Sigmoid colon (tissue), 7 donors: ENCODE measurements around the gene NDUFS8. TPM values are rescaled to one million over a fixed set of nuclear protein-coding genes. Genes with fewer than 3 reads are reported as not detected.

Source experiments
- DNase-seq: peaks from one replicate; pipeline ENCODE4 v3.0.0-alpha.2; 2019
- H3K27ac ChIP-seq, 4 donors: fragments of 200-600 bp; sonication (generic); one replicate each; pipeline ENCODE4 v1.5.1; 2016 to 2019; ENCODE audit warnings: mild to moderate bottlenecking in 1 of 4
- H3K27me3 ChIP-seq, 3 donors: fragments of 200-600 bp; sonication (generic); one replicate each; pipeline ENCODE4 v1.5.1; 2019; ENCODE audit warnings: mild to moderate bottlenecking in 1 of 3
- H3K36me3 ChIP-seq, 4 donors: fragments of 200-600 bp; sonication (generic); one replicate each; pipeline ENCODE4 v1.5.1; 2016 to 2019
- H3K4me1 ChIP-seq, 4 donors: fragments of 200-600 bp; sonication (generic); one replicate each; pipeline ENCODE4 v1.5.1; 2017 to 2019
- H3K4me3 ChIP-seq, 4 donors: fragments of 200-600 bp; sonication (generic); one replicate each; pipeline ENCODE4 v1.5.1; 2017 to 2019; ENCODE audit warnings: mild to moderate bottlenecking in 2 of 4, moderate library complexity in 1 of 4
- H3K9me3 ChIP-seq, 4 donors: fragments of 200-600 bp in 3 of 4; sonication (generic) in 3 of 4; one replicate each; pipeline versions ENCODE4 v1.5.1 to v1.6.1; 2013 to 2019
- EP300 ChIP-seq, 4 donors: sonication (generic); formaldehyde crosslinking; IDR thresholded peaks; one replicate each; pipeline ENCODE4 v1.6.1; 2017; ENCODE audit warnings: antibody characterized with exemption in 4 of 4
- POLR2A ChIP-seq, 2 donors: fragments of 450-650 bp; IDR thresholded peaks; one replicate each; pipeline ENCODE4 v1.6.1; 2016; ENCODE audit warnings: antibody characterized with exemption in 2 of 2, mild to moderate bottlenecking in 2 of 2, moderate library complexity in 2 of 2
- POLR2AphosphoS5 ChIP-seq, 4 donors: sonication (generic); formaldehyde crosslinking; IDR thresholded peaks; one replicate each; pipeline ENCODE4 v1.6.1; 2017; ENCODE audit warnings: antibody characterized with exemption in 4 of 4
- WGBS, 2 donors: extraction: QIAGEN DNeasy Blood & Tissue Kit; methylation state at CpG; one replicate each; pipeline ENCODE4 v1.1.7; 2013; 5-methylcytosine and 5-hydroxymethylcytosine counted together
- intact Hi-C: fragments of 100-400 bp; cut with DNase I; formaldehyde crosslinking; loops from one replicate; pipeline ENCODE4 v1.15.1; 2023
- polyA plus RNA-seq, 3 donors: library from polyadenylated mRNA; stranded (reverse); fragments of 200-250 nt; gene quantifications; one replicate each; pipeline ENCODE4 v1.2.3, GENCODE V29; 2013
- total RNA-seq, 4 donors: library from RNA; depleted of rRNA; stranded (reverse); fragments of >200 nt; gene quantifications; one replicate each; pipeline ENCODE4 v1.1.0, GENCODE V29; 2016
- TF ChIP-seq, protein P1 (sequence below), 4 experiments: fragments of 450-650 bp in 3 of 4; fragments of 200-600 bp in 1 of 4; IDR thresholded peaks; one replicate each; pipeline ENCODE4 v1.5.1; 2016 to 2019; ENCODE audit warnings: antibody characterized with exemption in 4 of 4, mild to moderate bottlenecking in 3 of 4, moderate library complexity in 2 of 4
- donor health status: healthy with polysubstance abuse.
- donor health status: Bipolar disorder and iron deficiency.
- donor health status: healthy.

The NDUFS8 gene
- total and polyA plus RNA-seq, 7 donors: 149 to 255 (median 174) TPM

GRCh38 chr11:67997475-67997921 is 33.0 kb upstream of the NDUFS8 start:
- 77 to 90% methylated on average over 29 of the region's 29 CpGs for WGBS, 2 donors
- intact Hi-C loops: no loop called here
- DNase-seq: no peak

DNA sequence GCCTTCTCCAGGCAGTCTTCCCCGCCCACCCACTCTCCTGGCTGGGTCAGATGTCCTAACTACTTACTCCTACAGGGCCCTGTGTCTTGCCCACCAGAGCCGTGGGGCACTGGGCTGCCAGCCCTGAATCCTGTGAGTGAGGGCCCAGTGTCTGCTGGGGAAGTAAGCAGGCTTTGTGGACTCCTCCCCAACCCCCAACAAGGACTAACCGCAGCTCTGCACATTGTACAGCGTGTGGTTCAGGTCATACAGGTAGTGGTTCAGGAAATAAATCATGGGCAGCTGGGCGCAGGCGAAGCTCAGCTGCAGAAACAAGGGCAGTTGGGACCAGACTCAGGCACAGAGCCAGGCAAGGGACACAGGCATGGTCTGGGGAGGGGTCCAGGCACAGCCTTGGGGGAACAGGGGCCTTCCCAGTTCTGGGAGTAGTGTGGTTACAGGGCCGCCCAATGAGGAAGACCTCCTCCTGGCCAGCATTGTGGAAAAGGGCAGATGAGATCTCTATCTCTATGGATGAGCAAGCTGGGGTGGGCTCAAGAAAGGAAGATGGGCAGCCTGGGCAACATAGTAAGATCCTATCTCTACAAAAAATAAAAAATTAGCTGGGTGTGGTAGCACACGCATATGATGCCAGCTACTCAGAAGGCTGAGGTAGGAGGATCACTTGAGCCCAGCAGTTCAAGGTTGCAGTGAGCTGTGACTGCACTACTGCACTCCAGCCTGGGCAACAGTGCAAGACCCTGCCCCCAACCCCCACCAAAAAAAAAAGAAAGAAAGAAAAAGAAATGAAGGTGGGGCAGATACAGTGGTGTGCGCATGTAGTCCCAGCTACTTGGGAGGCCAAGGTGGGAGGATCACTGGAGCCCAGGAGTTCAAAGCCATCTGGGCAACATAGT is 32.1 kb upstream of the NDUFS8 start:
- WGBS, 2 donors: 74 to 89% methylated on average over 9 of the region's 9 CpGs
- no peaks in the 10 kb centered on the region for H3K9me3 ChIP-seq
- no peak for TF ChIP-seq POLR2AphosphoS5 (IDR thresholded peaks at IDR 0.05)
- TF ChIP-seq, protein P1, sequence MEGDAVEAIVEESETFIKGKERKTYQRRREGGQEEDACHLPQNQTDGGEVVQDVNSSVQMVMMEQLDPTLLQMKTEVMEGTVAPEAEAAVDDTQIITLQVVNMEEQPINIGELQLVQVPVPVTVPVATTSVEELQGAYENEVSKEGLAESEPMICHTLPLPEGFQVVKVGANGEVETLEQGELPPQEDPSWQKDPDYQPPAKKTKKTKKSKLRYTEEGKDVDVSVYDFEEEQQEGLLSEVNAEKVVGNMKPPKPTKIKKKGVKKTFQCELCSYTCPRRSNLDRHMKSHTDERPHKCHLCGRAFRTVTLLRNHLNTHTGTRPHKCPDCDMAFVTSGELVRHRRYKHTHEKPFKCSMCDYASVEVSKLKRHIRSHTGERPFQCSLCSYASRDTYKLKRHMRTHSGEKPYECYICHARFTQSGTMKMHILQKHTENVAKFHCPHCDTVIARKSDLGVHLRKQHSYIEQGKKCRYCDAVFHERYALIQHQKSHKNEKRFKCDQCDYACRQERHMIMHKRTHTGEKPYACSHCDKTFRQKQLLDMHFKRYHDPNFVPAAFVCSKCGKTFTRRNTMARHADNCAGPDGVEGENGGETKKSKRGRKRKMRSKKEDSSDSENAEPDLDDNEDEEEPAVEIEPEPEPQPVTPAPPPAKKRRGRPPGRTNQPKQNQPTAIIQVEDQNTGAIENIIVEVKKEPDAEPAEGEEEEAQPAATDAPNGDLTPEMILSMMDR (IDR thresholded peaks at IDR 0.05): no peak
- TF ChIP-seq EP300 (IDR thresholded peaks at IDR 0.05): no peak
- TF ChIP-seq POLR2A (IDR thresholded peaks at IDR 0.05): no peak
- no peaks in the 10 kb centered on the region for H3K27me3 ChIP-seq
- no peaks in the 10 kb centered on the region for H3K36me3 ChIP-seq
- H3K4me3 ChIP-seq: no peak overlapping the region
- H3K27ac ChIP-seq: no peak overlapping the region
- intact Hi-C loops: no loop called here
- no peak for DNase-seq
- H3K4me1 ChIP-seq: peaks cover 0 to 16% (median 3%) of the 10 kb centered on the region in 4 donors

More at GRCh38 chr11:67997475-67997921, 33.0 kb upstream of the NDUFS8 start:
- Histone ChIP-seq H3K9me3 (no peaks in the 10 kb centered on the region), H3K4me1 (peaks cover 0 to 10% (median 0%) of the 10 kb centered on the region in 4 donors), H3K4me3 (no peak overlapping the region), H3K36me3 (no peaks in the 10 kb centered on the region), H3K27ac (no peak overlapping the region), H3K27me3 (no peaks in the 10 kb centered on the region)
- TF ChIP-seq EP300 (IDR thresholded peaks at IDR 0.05) (no peak), POLR2AphosphoS5 (IDR thresholded peaks at IDR 0.05) (no peak), POLR2A (IDR thresholded peaks at IDR 0.05) (no peak)
- TF ChIP-seq, protein P1 (IDR thresholded peaks at IDR 0.05): no peak

- TF ChIP-seq POLR2A (IDR thresholded peaks at IDR 0.05) (no peak), EP300 (IDR thresholded peaks at IDR 0.05) (no peak), POLR2AphosphoS5 (IDR thresholded peaks at IDR 0.05) (no peak)
- TF ChIP-seq, protein P1 (IDR thresholded peaks at IDR 0.05): no peak
- Histone ChIP-seq H3K9me3 (no peaks in the 10 kb centered on the region), H3K27me3 (no peaks in the 10 kb centered on the region), H3K27ac (no peak overlapping the region), H3K4me3 (no peak overlapping the region), H3K36me3 (no peaks in the 10 kb centered on the region), H3K4me1 (peaks cover 0 to 22% (median 7%) of the 10 kb centered on the region in 4 donors)
- intact Hi-C loops: no loop called here
- DNase-seq: no peak
- WGBS, 2 donors: 97% methylated on average over 13 of the region's 13 CpGs
These were observed 31.3 kb upstream of the NDUFS8 start for GRCh38 chr11:67999201-67999629.

- WGBS, 2 donors: 94 to 95% methylated on average over 5 of the region's 5 CpGs
- DNase-seq: no peak
- Histone ChIP-seq H3K4me1 (peaks cover 0 to 27% (median 10%) of the 10 kb centered on the region in 4 donors), H3K9me3 (no peaks in the 10 kb centered on the region), H3K27me3 (no peaks in the 10 kb centered on the region), H3K27ac (no peak overlapping the region), H3K4me3 (no peak overlapping the region), H3K36me3 (no peaks in the 10 kb centered on the region)
- intact Hi-C loops: loop anchor here (10.0 kb wide), 1 partner anchor 205 kb away; no protein-coding TSS in a partner anchor
- TF ChIP-seq POLR2AphosphoS5 (IDR thresholded peaks at IDR 0.05) (no peak), EP300 (IDR thresholded peaks at IDR 0.05) (no peak), POLR2A (IDR thresholded peaks at IDR 0.05) (no peak)
These were observed 30.8 kb upstream of the NDUFS8 start for GRCh38 chr11:67999704-68000103.

DNA sequence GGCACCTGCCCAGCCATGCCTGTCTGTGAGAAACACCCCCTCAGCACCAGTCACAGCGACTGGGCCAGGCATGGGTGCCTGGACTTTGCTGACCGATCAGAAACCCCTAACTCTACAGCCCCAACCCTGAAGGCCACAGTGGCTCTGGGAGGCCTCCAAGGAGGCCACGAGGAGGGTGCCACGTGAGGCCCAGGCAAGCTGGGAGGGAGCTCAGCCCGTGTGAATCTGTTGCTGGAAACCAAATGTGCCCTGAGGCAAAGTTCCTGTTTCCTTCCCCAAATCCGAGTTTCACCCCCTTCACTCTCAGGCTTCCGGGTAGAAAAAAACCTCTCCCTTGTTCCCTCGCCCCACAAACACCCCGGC is 27.9 kb upstream of the NDUFS8 start:
- Histone ChIP-seq H3K27me3 (no peaks in the 10 kb centered on the region), H3K27ac (peak overlapping the region in 3 of 4 donors; percentile 75 to 79 (median 76)), H3K4me1 (peaks cover 0 to 18% (median 10%) of the 10 kb centered on the region in 4 donors), H3K9me3 (no peaks in the 10 kb centered on the region), H3K4me3 (peak overlapping the region in 3 of 4 donors; percentile 60 to 81 (median 76)), H3K36me3 (no peaks in the 10 kb centered on the region)
- 54 to 71% methylated on average over 9 of the region's 9 CpGs for WGBS, 2 donors
- DNase-seq: no peak
- intact Hi-C loops: loop anchor here (10.0 kb wide), 1 partner anchor 202 kb away; no protein-coding TSS in a partner anchor
- TF ChIP-seq EP300 (IDR thresholded peaks at IDR 0.05): no peak
